Superior temporal gyrus (tissue), 1 donor: Measurements from ENCODE around the gene RAB10.

Experiments
- DNase-seq: peaks from one replicate; pipeline ENCODE4 v3.0.0-alpha.2; 2016; ENCODE audit errors: extremely low spot score

Gene RAB10

GRCh38 chr2:26178746-26179436 is 145.0 kb downstream of the RAB10 start:
- no peak for DNase-seq

- DNase-seq = no peak
These were observed 145.6 kb downstream of the RAB10 start for GRCh38 chr2:26179446-26179913.

GRCh38 chr2:26182441-26182840 is 148.6 kb downstream of the RAB10 start:
- DNase-seq = no peak

- DNase-seq = no peak
These were observed 149.2 kb downstream of the RAB10 start for GRCh38 chr2:26182887-26183630.

DNA sequence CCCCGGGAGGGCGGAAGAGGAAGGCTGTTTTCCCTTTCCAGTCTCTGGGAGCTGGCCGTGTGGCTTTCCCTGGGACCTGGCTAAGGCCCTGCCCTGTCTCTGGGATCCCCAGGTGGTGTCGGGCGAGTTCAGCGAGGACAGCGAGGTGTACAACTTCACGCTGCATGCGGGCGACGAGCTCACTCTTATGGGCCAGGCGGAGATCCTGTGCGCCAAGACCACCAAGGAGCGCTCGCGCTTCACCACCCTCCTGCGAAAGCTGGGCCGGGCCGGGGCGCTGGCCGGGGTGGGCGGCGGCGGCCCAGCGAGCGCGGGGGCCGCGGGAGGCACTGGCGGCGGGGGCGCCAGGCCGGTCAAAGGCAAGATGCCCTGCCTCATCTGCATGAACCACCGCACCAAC is 150.2 kb downstream of the RAB10 start:
- no peak for DNase-seq

- DNase-seq = no peak
These were observed 150.8 kb downstream of the RAB10 start for GRCh38 chr2:26184555-26185303.

GRCh38 chr2:26185304-26185928 is 151.5 kb downstream of the RAB10 start:
- DNase-seq = no peak

DNA sequence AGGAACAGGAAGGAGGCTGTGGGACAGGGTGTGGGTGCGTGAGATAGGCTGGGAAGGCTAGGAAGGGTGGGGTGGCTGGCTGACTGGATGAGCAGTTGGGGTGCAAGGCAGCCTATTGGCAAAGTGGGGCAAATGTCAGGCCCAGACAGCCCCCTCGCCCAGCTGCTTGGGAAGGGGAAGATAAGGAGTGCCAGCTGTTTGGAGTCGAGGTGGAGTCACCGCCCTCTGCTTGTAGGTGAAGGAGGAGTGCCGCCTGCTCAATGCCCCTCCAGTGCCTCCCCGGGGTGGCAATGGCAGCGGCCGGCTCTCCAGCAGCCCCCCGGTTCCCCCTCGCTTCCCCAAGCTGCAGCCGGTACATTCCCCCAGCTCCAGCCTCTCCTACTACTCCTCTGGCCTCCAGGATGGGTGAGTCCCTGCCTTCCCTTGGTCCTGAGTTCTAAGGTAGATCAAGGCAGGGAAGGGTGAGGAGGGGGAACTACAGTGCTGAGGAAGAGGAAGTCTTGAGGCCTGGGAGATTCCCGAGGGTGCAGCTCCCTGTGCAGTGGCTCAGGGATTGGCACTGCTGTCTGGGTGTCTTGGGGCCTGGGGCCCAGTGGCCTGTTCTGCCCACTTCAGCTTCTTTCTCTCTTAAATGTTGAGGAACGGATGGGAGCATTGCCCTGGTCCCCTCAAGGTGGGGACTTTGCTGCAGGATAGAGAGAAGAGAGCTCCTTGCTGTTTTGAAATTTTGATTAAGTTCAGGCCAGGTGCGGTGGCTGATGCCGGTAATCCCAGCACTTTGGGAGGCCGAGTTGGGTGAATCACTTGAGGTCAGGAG is 152.3 kb downstream of the RAB10 start:
- no peak for DNase-seq
